NCI-H748 (cell line): ENCODE measurements around the gene ZNF638.
"Not testable (repeated sequence)": the region's sequence is repeated elsewhere in the genome, so short reads cannot be mapped to it uniquely, and the experiment has no call there.

Experiments
- DNase-seq: peaks from one replicate; lab custom pipeline; 2025; ENCODE audit not compliant: unreplicated experiment; lab: John Stamatoyannopoulos, UW

The ZNF638 gene

DNA sequence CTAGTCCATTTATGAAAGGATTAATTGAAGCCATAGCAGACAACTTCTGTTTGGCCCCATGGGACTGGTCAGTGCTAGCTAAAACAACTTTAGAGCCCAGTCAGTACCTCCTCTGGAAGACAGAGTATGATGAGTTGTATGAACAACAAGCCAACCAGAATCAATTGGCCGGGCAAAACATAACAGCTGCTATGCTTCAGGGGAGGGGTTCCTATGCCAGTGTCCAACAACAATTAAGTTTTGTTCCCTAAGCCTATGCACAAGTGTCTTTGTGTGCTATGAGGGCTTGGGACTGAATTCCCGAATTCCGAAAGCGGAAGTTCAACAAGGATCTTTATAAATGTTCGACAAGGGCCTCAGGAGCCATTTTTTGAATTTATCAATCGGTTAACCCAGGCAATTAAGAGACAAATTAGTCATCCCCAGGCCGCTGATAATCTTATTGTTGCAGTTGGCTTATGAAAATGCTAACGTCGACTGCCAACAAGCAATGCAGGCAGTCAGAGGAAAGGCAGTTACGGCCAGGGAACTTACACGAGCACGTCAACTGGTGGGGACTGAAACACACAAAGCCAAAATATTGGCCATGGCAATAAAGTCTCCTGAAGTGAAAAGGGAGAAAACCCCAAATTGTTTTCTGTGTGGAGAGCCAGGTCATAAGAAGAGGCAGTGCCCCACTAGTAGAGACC, 57.9 kb downstream of the ZNF638 start:
- DNase-seq = no peak

DNA sequence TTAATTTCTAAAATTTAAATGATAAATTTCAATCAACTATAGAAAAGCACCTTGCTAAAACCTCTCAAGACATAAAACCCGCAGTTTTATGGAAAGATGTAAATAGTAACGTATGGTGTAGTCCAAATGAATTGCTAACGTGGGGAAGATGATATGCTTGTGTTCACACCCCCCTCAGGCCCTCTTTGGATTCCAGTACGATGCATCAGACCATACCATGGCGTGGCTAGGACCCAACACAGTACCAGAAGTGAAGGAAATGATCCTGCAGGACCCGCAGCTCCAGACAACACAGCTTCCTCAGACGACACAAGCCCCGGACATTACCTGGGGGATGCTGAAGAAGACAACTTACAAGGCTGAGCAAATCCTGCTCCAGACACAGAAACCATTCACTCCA, 61.6 kb downstream of the ZNF638 start:
- no peak for DNase-seq

DNA sequence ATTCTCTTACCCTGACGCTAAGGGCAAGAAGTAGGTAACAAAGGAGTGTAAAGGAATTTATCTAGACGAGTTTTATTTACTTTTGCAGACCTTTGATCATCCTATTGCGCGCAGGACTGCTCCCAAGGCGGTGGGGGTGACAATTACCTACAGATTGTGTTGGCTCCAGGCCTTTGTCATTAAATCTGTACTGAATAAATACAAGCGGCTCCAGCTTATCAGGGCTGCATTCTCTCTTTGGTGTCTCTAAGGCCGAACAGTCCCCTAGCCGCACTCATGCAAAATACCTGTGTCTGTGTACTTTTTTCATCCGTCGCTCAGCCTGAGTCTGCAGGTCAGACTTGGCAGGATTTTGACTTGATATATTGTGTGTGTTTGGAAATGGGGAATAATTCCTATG, 63.9 kb downstream of the ZNF638 start:
- no peak for DNase-seq

DNA sequence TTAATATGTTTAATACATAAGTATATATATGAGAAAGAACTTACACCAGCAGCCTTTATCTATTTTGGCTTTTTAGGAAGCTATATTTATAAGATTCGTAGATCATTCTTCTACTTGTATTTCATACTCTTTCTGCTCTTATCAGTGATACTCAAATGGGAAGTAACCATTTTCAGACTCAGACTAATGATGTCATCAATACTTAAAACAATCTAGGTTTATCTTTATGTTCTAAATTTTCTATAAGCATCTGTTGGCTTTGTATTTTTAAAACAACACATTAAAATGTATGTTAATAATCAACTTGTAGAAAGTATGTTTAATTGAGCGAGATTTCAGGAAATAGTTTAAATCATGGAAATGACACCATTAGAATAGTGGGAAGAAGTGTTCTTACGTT, 70.8 kb downstream of the ZNF638 start:
- DNase-seq = no peak

DNA sequence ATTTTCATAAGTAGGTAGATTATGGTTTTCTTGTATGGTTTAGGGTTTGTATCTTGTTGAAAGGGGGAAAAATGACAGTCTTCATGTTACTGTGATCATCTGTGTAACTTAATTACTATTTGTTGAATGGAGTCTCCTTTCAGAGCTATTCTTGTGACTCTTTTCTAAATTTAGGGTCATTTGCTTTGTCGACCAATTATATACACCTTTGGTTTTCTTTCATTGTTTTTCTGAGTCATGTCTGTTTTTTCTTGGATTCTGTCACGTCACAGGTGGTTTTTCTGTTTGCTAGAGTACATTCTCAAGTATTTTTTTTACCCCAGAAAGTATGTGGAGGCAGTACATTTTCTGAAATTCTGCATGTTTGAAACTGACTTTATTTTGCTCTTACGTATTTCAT, 78.0 kb downstream of the ZNF638 start:
- DNase-seq = no peak

DNA sequence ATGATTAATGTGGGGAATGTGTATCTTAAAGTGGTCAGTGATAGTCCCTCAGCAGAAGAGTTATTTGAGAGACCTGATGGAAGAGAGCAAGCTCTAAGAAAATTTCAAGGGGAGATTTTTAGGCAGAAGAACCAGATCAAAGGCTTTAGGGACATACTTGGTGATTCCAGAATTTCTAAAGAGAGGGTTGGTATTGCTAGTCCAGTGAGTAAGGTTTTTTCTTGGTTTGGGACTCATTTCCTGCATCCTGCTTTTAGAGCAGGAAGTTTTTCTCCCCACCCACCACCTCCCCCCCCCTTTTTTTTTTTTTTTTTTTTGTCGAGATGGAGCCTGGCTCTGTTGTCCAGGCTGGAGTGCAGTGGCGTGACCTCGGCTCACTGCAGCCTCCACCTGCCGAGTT, 79.1 kb downstream of the ZNF638 start:
- no peak for DNase-seq

DNA sequence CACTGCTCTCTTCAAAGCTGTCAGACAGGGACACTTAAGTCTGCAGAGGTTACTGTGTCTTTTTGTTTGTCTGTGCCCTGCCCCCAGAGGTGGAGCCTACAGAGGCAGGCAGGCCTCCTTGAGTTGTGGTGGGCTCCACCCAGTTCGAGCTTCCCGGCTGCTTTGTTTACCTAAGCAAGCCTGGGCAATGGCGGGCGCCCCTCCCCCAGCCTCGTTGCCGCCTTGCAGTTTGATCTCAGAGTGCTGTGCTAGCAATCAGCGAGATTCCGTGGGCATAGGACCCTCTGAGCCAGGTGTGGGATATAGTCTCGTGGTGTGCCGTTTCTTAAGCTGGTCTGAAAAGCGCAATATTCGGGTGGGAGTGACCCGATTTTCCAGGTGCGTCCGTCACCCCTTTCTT, 85.3 kb downstream of the ZNF638 start:
- not testable (repeated sequence) for DNase-seq

DNA sequence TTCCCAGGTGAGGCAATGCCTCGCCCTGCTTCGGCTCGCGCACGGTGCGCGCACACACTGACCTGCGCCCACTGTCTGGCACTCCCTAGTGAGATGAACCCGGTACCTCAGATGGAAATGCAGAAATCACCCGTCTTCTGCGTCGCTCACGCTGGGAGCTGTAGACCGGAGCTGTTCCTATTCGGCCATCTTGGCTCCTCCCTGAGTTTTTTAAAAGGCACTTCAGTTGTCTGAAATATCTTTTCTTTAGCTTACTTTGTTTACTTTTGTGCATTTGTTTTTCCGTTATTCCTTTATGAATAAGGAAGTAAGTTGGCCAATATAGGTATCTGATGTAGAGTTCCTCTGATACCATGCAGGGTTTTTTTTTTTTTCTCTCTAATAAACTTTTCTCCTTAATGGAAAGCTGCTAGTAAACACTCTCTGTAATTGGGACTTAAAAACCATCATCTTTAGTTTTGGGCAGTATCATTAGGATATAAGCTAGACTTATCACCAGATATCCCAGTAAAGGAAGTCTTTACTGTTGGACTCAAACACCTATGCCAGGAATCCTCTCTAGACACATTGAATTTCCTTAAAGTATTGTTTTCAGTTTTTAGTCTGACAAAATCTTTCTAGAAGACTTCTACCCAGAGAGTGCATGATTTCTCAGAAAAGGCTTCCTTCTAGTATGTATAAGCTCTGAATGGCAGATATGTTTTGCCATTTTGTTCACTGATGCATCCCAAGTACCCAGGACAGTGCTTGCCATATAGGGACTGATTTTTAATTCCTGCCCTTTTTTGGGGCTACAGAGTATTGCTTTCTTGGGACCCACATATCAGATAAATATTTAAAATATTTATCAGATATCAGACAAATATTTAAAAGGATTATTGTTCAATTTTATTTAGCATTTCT, 86.0 kb downstream of the ZNF638 start:
- peak; percentile 26 for DNase-seq

DNA sequence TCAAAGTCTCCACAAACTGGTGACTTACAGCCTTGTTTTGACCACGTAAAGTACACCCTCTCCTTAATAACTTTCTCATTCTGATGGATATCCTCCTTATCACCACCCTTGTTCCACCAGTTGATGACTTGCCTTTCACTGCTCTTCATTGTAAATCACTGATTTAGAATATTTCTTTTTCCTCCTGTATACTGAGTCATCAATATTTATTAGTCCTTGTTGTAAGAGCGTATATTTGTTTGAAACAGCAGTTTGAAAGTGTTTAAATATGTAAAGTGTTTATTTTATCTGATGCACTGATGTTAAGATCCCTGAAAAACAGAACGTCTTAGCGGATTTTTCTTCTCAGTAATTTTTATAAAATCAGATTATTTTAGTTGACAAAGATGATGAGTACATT, 87.6 kb downstream of the ZNF638 start:
- no peak for DNase-seq

DNA sequence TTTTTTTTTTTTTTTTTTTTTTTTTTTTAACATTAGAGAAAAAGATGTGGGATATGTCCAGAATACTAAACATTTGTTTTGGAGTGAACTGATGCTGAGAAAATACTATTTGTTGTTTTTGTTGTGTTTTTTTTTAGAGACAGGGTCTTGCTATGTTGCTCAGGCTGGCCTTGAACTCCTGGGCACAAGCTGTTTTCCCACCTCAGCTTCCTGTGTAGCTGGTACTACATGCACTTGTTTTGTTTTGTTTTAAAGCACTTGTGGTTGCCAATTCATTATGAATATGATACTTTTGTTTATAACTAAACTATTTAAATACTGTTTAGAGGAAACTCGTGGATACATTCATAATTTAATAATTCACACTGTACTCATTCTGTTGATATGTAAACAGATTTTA, 88.4 kb downstream of the ZNF638 start:
- no peak for DNase-seq

DNA sequence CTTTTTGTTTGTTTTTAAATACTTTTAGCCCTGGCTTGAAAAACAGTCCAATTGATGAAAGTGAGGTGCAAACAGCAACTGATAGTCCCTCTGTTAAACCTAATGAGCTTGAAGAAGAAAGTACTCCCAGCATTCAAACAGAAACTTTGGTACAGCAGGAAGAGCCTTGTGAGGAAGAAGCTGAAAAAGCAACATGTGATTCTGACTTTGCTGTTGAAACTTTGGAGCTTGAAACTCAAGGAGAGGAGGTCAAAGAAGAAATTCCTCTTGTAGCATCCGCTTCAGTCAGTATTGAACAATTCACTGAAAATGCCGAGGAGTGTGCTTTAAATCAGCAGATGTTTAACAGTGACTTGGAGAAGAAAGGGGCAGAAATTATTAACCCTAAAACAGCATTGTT, 91.2 kb downstream of the ZNF638 start:
- DNase-seq = no peak

DNA sequence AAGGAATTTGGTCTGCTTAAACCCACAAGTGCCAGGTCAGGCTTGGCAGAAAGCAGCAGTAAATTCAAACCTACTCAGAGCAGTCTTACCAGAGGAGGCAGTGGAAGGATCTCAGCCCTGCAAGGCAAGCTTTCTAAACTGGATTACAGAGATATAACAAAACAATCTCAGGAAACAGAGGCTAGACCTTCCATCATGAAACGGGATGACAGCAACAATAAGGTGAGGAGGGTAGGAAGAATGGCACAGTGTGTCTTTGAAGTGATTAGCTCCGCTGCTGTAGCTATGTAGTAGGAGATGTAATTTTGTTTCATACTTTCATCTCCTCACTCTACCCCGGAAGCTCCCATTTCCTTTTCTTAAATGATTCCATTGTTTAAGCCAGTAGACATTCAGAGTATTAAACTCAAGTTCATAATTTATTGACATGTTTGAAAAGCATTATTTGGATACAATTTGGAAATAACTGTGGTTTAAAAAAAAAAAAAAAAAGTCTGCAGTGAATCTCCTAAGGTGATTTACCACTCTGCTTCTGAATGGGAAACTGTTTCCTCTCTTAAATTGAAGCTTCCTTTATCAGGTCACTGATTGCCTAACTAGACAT, 92.3 kb downstream of the ZNF638 start:
- no peak for DNase-seq

DNA sequence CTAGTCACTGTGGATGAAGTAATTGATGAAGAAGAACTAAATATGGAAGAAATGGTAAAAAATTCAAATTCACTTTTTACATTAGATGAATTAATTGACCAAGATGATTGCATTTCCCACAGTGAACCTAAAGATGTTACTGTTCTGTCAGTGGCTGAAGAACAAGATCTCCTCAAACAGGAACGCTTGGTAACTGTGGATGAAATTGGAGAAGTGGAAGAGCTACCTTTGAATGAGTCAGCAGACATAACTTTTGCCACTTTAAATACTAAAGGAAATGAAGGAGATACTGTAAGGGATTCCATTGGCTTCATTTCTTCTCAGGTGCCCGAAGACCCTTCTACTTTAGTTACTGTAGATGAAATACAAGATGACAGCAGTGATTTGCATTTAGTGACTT, 95.1 kb downstream of the ZNF638 start:
- DNase-seq = no peak

DNA sequence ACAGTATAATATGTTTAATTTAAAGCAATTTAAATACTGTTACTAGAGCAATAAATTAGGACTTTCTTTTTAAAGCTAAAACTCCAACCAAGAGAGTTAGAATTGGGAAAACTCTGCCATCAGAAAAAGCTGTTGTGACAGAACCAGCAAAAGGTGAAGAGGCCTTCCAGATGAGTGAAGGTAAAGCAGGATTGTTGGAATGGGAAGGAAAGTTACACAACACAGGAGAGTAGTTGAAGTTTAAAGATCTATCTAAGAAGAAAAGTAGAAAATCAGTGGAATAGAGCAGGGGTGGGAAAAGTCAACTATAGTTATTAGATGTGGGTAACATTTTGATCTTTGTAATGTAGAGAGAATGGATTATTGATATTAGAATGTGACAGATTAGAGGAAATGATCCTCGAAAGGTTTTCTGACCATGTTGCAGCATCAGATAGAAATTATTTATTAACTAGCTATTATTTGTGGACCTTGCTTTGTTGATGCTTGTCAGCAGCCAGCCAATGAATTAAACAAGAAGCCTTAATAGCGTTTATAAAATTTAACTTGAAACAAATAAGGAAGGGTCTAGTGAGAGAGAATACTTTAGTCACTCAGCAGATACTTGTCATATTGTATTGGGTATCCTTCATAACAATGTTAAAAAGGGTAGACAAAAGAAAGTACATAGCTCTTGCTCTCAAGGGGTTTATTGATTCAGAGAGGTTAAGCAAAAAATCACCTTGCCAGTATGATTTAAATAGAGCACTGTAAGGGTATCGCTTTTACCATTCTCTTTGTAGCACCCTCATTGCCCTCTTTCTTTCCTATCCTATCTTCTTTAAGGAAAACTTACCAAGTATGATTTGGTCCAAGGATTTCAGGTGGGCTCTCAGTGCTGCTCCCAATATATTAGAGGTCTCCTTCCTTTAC, 97.1 kb downstream of the ZNF638 start:
- DNase-seq = no peak

DNA sequence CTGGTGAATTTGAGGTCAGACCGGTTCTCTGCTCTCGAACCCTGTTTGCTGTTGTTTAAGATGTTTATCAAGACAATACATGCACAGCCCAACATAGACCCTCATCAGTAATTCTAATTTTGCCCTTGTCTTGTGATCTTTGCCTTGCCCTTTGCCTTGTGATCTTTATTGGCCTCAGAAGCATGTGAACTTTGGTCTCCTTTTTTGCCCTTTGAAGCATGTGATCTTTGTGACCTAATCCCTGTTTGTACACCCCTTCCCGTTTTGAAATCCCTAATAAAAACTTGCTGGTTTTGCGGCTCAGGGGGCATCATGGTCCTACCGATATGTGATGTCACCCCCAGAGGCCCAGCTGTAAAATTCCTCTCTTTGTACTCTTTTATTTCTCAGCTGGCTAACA, 113.6 kb downstream of the ZNF638 start:
- not testable (repeated sequence) for DNase-seq

DNA sequence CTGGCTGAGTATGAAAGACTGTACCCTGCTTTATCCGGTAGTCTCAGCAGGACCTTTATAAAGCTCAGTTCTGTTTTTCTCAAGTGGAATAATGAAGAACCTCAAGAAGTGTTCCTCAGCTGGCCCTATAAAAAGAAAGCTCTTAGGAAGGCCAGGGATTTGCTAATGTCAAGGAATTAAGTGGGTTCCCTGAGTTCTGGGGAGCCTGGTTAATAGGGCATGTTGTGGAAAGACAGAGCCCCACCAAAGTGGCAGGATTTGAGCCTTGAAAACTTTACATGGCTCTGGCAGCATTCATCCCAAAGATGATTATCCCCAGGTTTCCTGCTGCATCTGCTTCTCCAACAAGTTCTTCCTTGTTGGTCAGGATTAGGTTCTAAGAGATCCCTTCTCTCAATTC, 114.9 kb downstream of the ZNF638 start:
- DNase-seq = no peak

DNA sequence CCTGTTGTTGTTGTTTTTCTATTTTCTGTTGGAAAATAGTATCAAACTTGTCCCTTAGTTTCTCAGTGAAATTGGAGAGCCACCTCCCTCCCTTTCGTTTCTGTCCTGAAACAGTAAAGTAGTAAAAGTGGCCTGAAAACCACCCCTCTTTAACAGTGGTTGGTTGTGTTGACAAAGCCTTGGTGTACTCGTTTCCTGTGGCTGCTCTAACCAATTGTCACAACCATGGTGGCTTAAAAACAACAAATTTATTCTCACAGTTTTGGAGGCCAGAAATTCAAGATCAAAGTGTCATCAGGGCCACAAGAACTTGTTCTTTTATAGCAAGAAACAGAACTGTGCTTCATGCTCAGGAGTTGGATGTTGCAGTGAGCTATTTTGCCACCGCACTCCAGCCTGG, 117.8 kb downstream of the ZNF638 start:
- no peak for DNase-seq

DNA sequence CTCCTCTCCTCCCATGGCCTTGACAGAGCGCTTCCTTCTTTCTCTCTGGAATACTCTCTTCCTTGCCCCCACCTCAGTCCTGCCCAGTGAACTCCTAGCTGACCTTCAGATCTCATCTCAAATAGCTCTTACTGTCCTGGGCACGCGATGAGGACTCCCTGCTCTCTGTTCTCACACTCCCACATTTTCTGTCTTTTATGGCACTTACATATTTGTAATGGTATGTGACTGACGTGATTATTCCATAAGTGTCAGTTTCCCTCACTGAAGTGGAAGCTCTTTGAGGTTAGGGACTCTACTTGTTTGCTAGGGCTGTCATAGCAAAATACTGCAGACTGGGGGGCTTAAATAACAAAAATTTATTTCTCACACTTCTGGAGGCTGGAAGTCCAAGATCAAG, 120.1 kb downstream of the ZNF638 start:
- no peak for DNase-seq

DNA sequence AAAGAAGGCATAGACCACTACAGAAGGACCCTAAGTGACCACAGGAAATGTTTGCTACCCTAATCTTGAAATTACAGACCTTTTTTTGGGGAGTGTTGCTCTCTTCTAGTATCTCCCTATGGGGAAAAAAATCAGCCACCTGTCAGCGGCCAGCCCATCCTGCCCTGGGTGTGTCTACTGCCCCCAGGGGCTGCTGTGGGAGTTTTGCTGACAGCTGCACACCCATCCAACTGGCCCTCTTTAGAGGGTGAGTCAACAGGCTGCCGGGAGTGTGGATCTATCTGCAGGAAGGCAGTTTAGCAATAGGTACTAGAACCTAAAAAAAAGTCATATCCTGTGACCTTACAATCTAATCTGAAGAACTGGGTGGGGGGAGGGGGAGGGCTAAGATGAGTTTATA, 121.0 kb downstream of the ZNF638 start:
- peak; percentile 65 for DNase-seq

DNA sequence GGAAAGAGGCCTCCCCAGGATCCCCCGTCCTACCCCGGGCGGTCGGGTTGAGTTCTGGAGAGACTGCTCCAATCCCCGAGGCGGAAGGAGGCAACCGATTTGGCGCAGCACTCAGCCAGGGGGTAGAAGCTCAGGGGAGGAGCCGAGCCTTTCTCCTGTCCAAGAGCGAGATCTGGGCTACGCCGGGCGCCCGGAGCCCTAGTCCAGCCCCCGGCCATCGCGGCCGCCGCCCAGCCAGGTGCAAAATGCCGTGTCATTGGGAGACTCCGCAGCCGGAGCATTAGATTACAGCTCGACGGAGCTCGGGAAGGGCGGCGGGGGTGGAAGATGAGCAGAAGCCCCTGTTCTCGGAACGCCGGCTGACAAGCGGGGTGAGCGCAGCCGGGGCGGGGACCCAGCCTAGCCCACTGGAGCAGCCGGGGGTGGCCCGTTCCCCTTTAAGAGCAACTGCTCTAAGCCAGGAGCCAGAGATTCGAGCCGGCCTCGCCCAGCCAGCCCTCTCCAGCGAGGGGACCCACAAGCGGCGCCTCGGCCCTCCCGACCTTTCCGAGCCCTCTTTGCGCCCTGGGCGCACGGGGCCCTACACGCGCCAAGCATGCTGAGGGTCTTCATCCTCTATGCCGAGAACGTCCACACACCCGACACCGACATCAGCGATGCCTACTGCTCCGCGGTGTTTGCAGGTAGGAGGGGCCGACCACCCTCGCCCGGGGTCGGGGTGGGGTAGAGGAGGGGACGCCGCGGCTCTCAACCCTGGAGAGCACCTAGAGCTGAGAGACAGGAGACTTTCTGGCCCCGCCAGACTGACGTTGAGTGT, 122.0 kb downstream of the ZNF638 start, which contains the start of gene DYSF:
Gene DYSF (plus strand): TSS at position 158 of the 817 bp plus-strand sequence.
- DNase-seq = peak; percentile 70
